Stimulated activated naive CD4-positive, alpha-beta T cell treated with Interleukin-2 at 50 U/mL for 16 hours (primary cell): ENCODE measurements around the gene SAMD13.
"Not testable (repeated sequence)": the region's sequence is repeated elsewhere in the genome, so short reads cannot be mapped to it uniquely, and the experiment has no call there.

ENCODE experiments used
- DNase-seq: peaks from one replicate; lab custom pipeline; 2025; lab: John Stamatoyannopoulos, UW

Gene SAMD13

GRCh38 chr1:84286071-84286470 lies 15.4 kb upstream of the SAMD13 start:
- DNase-seq, result no peak

- not testable (repeated sequence) for DNase-seq
Observed at GRCh38 chr1:84287389-84287788, 14.1 kb upstream of the SAMD13 start.

- no peak for DNase-seq
Observed at GRCh38 chr1:84289169-84289785, 12.2 kb upstream of the SAMD13 start.

- no peak for DNase-seq
Observed at GRCh38 chr1:84291882-84292655, 9.4 kb upstream of the SAMD13 start.

GRCh38 chr1:84293766-84294165 lies 7.7 kb upstream of the SAMD13 start:
- DNase-seq, result no peak

- DNase-seq, result no peak
Observed at GRCh38 chr1:84294751-84295150, 6.8 kb upstream of the SAMD13 start.

- no peak for DNase-seq
Observed at GRCh38 chr1:84297546-84298244, 3.8 kb upstream of the SAMD13 start.

- peak; percentile 13 for DNase-seq
Observed at GRCh38 chr1:84298328-84298683, 3.2 kb upstream of the SAMD13 start.

- DNase-seq, result peak; percentile 13
Observed at GRCh38 chr1:84298684-84299535, 2.6 kb upstream of the SAMD13 start.

GRCh38 chr1:84299536-84300170 lies 1.9 kb upstream of the SAMD13 start:
- no peak for DNase-seq

GRCh38 chr1:84300501-84300900 lies 1.0 kb upstream of the SAMD13 start:
- no peak for DNase-seq

GRCh38 chr1:84301785-84302385 lies 377 bp downstream of the SAMD13 start:
- DNase-seq, result no peak

GRCh38 chr1:84303314-84303830 lies 1.9 kb downstream of the SAMD13 start:
- no peak for DNase-seq

- no peak for DNase-seq
Observed at GRCh38 chr1:84307398-84307797, 5.9 kb downstream of the SAMD13 start.

GRCh38 chr1:84311296-84311695 lies 9.8 kb downstream of the SAMD13 start:
- no peak for DNase-seq

GRCh38 chr1:84319662-84320061 lies 18.2 kb downstream of the SAMD13 start:
- no peak for DNase-seq

GRCh38 chr1:84327830-84328229 lies 26.3 kb downstream of the SAMD13 start:
- no peak for DNase-seq

GRCh38 chr1:84330125-84330984 lies 28.8 kb downstream of the SAMD13 start:
- DNase-seq, result no peak

- DNase-seq, result no peak
Observed at GRCh38 chr1:84339503-84339902, 38.0 kb downstream of the SAMD13 start.

- DNase-seq, result no peak
Observed at GRCh38 chr1:84344286-84344685, 42.8 kb downstream of the SAMD13 start.
